Testis (tissue), 3 donors: Measurements from ENCODE around the gene RNF212. TPM values are rescaled to one million over a fixed set of nuclear protein-coding genes. Genes with fewer than 3 reads are reported as not detected.

Experiments used
- DNase-seq: peaks from one replicate; pipeline ENCODE4 v3.0.0-alpha.2; 2019
- H3K27ac ChIP-seq, 2 donors: fragments of 200-600 bp; sonication (generic); one replicate each; pipeline ENCODE4 v1.5.1; 2019
- H3K27me3 ChIP-seq: fragments of 200-600 bp; sonication (generic); one replicate; pipeline ENCODE4 v1.5.1; 2019
- H3K36me3 ChIP-seq: fragments of 200-600 bp; sonication (generic); one replicate; pipeline ENCODE4 v1.5.1; 2017; ENCODE audit warnings: low read depth; ENCODE audit errors: missing control alignments
- H3K4me1 ChIP-seq: fragments of 200-600 bp; sonication (generic); one replicate; pipeline ENCODE4 v1.5.1; 2019
- H3K4me3 ChIP-seq, 2 donors: fragments of 200-600 bp; sonication (generic); one replicate each; pipeline ENCODE4 v1.5.1; 2017 to 2019
- H3K9me3 ChIP-seq: fragments of 200-600 bp; sonication (generic); one replicate; pipeline ENCODE4 v1.5.1; 2017
- POLR2A ChIP-seq: fragments of 450-650 bp; IDR thresholded peaks from one replicate; pipeline ENCODE4 v1.6.1; 2017; ENCODE audit warnings: antibody characterized with exemption, mild to moderate bottlenecking, moderate library complexity
- WGBS, 2 donors: methylation state at CpG; one replicate each; pipeline ENCODE4 v1.1.5; 2018; 5-methylcytosine and 5-hydroxymethylcytosine counted together
- intact Hi-C: fragments of 100-400 bp; cut with DNase I; formaldehyde crosslinking; loops from one replicate; pipeline ENCODE4 v1.15.1; 2023; ENCODE audit warnings: low total_unique reads
- polyA plus RNA-seq: library from polyadenylated mRNA; stranded (reverse); fragments of 350-450 nt; fragmentation: Illumina TruSeq; extraction: RNeasy Lipid Tissue Mini Kit (QIAGEN cat#74804); gene quantifications from one replicate; pipeline ENCODE4 v1.2.3, GENCODE V29; 2014; ENCODE audit warnings: low read depth, low replicate concordance; ENCODE audit not compliant: insufficient read depth
- total RNA-seq, 2 donors: library from RNA; depleted of rRNA; stranded (reverse); fragments of >200 nt; gene quantifications; one replicate each; pipeline ENCODE4 v1.2.3, GENCODE V29; 2016
- TF ChIP-seq, protein P1 (sequence below), 3 experiments: fragments of 450-650 bp in 2 of 3; fragments of 200-600 bp in 1 of 3; sonication (generic) in 1 of 3; IDR thresholded peaks; one replicate each; pipeline ENCODE4 v1.5.1; 2016 to 2019; ENCODE audit warnings: antibody characterized with exemption in 3 of 3, mild to moderate bottlenecking in 2 of 3, moderate library complexity in 1 of 3

The RNF212 gene
- total and polyA plus RNA-seq, 3 donors from 2014 or later: 21.0 to 40.3 (median 33.6) TPM

DNA sequence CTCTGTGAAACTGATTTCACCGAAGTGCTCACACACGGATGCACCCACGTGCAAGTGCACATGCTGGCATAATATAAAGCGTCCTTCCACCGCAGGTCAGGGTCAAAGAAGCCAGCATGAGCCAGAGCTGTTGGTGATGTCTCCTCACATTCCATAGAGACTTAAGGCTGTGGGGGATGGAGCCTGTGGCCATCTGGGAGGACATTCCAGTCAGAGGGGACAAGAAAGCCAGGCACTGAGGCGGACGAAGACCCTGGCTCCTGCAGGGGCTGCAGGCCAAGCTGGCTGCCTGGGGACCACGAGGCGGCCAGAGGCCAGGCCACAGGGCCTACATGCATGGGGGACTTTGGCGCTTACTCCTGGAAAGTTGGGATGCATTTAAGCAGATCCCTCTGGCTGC lies 7.7 kb downstream of the RNF212 start:
- whole genome bisulfite sequencing, 2 donors: 69 to 83% methylated on average over 6 to 10 of the region's 10 CpGs
- H3K9me3 ChIP-seq: no peaks in the 10 kb centered on the region

DNA sequence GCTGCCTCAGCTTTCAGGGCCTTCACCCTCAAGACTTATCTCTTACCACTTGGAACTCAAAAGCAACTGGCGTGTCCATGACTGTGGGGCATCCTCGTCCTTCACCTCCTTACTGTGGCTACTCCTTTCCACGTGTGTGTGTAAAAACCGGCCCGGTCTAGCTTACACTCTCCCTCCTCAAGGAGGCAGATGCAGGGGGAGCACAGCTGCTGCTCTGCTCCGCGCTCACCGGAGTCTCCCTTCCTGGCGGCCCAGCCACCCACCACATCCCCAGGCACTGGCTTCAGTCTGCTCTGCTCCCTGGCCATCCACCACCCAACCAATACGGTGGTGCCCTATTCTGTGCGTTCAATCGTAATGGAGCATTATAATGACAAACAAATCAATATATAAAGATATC lies 8.3 kb downstream of the RNF212 start:
- 83 to 90% methylated on average over 12 of the region's 12 CpGs for WGBS, 2 donors
- Histone ChIP-seq H3K27ac (no peak overlapping the region), H3K9me3 (no peaks in the 10 kb centered on the region), H3K36me3 (no peaks in the 10 kb centered on the region), H3K27me3 (no peaks in the 10 kb centered on the region), H3K4me3 (no peak overlapping the region), H3K4me1 (no peaks in the 10 kb centered on the region)
- TF ChIP-seq, protein P1, sequence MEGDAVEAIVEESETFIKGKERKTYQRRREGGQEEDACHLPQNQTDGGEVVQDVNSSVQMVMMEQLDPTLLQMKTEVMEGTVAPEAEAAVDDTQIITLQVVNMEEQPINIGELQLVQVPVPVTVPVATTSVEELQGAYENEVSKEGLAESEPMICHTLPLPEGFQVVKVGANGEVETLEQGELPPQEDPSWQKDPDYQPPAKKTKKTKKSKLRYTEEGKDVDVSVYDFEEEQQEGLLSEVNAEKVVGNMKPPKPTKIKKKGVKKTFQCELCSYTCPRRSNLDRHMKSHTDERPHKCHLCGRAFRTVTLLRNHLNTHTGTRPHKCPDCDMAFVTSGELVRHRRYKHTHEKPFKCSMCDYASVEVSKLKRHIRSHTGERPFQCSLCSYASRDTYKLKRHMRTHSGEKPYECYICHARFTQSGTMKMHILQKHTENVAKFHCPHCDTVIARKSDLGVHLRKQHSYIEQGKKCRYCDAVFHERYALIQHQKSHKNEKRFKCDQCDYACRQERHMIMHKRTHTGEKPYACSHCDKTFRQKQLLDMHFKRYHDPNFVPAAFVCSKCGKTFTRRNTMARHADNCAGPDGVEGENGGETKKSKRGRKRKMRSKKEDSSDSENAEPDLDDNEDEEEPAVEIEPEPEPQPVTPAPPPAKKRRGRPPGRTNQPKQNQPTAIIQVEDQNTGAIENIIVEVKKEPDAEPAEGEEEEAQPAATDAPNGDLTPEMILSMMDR (IDR thresholded peaks at IDR 0.05): no peak
- intact Hi-C loops: no loop called here
- no peak for DNase-seq

More for the DNA sequence above, 7.7 kb downstream of the RNF212 start:
- H3K36me3 ChIP-seq: no peaks in the 10 kb centered on the region
- intact Hi-C loops: no loop called here
- TF ChIP-seq, protein P1 (IDR thresholded peaks at IDR 0.05): no peak
- no peak for TF ChIP-seq POLR2A
- H3K4me1 ChIP-seq: no peaks in the 10 kb centered on the region
- DNase-seq: no peak
- no peak overlapping the region for H3K4me3 ChIP-seq
- no peaks in the 10 kb centered on the region for H3K27me3 ChIP-seq
- H3K27ac ChIP-seq: no peak overlapping the region

DNA sequence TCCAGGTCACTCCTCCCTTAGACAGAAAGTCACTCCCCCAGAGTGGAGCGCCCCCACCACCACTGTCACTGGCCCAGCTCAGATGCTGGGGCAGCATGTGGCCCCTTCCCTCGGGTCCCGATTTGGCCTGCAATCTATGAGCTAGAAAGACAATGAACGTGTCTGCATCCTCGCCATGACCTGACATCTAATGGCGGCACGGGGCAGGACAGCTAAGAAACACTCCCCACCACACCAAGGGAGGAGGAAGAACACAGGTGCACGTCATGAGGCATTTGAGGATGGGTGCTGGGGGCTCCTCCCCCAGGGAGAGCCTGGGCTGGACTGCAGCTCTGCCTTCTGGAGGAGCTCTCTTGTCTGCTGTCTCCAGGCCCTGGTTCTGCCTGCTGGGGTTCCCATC lies 8.7 kb downstream of the RNF212 start:
- no peak overlapping the region for H3K27ac ChIP-seq
- WGBS, 2 donors: 84 to 97% methylated on average over 6 to 8 of the region's 8 CpGs
- H3K27me3 ChIP-seq: no peaks in the 10 kb centered on the region
- no peaks in the 10 kb centered on the region for H3K9me3 ChIP-seq
- H3K4me3 ChIP-seq: no peak overlapping the region
- TF ChIP-seq POLR2A: no peak
- TF ChIP-seq, protein P1 (IDR thresholded peaks at IDR 0.05): no peak
- no peaks in the 10 kb centered on the region for H3K36me3 ChIP-seq
- intact Hi-C loops: no loop called here
- H3K4me1 ChIP-seq: no peaks in the 10 kb centered on the region
- DNase-seq: no peak

DNA sequence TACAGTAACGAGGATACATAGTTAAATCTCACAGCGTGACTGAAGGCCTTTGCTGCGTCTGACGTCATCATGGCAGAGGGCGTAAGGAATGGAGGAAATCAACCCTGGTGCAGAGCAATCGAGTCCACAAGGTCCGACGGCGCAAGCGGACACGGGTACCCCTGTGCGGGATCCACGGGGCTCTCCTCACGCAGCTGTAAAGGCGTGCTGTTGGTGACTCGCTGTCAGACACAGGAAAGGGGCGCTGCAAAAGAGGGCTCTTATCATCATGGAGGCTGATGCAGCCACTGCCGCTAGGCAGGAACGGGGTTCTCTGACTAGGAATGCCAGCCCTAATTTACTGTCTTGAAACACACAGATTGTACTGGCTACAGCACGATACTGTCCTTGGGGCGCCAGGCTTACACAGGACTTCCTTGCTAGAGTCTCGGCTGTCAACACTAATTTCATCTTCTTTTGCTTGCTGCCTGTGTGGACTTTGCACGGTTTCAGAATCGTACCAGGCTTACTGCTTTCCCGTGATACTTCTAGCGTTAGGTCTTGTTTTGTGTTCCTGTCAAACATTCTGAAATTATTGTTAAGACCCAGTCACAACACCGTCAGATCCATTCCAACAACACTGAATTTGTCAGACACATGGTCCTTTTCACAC lies 13.6 kb downstream of the RNF212 start:
- Histone ChIP-seq H3K36me3 (no peaks in the 10 kb centered on the region), H3K9me3 (no peaks in the 10 kb centered on the region), H3K4me3 (peak overlapping the region in 1 of 2 donors; percentile 10), H3K27ac (no peak overlapping the region), H3K27me3 (no peaks in the 10 kb centered on the region), H3K4me1 (no peaks in the 10 kb centered on the region)
- TF ChIP-seq, protein P1 (IDR thresholded peaks at IDR 0.05): no peak
- DNase-seq: no peak
- WGBS, 2 donors: 69 to 71% methylated on average over 27 of the region's 27 CpGs
- intact Hi-C loops: no loop called here

DNA sequence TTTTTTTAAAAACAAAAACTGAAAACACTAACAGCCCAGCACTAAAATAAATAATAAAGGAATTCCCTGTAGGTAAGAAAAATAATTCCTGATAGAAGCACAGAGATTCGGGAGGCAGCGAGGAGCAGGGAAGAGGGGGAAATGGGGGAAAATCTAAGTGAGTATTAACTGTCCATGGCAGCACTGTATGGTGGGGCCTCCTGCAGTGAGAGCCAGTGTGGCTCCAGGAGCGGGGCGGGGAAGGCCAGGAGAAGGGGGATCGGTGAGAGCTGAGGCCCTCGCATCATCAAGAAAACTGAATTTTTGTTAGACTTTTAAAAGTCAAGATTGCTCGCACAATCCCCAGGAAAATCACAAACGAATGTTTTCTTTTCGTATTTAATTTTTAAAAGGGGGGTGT lies 14.1 kb downstream of the RNF212 start:
- 68 to 72% methylated on average over 9 of the region's 9 CpGs for WGBS, 2 donors

More for the DNA sequence above, 14.1 kb downstream of the RNF212 start:
- no peaks in the 10 kb centered on the region for H3K36me3 ChIP-seq
- no peaks in the 10 kb centered on the region for H3K4me1 ChIP-seq
- H3K27ac ChIP-seq: no peak overlapping the region
- no peaks in the 10 kb centered on the region for H3K9me3 ChIP-seq
- H3K27me3 ChIP-seq: no peaks in the 10 kb centered on the region
- H3K4me3 ChIP-seq: no peak overlapping the region
- TF ChIP-seq, protein P1 (IDR thresholded peaks at IDR 0.05): no peak
- no peak for TF ChIP-seq POLR2A
- intact Hi-C loops: no loop called here
- DNase-seq: no peak
